RCC 7860 (cell line): ENCODE data around the gene VMAC.
A peak's percentile ranks its signal among the peaks of the same experiment; 100 is the strongest.

Source experiments
- DNase-seq: peaks from one replicate; pipeline ENCODE4 v3.0.0-alpha.2; 2015; ENCODE audit warnings: low spot score
- FAIRE-seq: peaks from 2 replicates; lab custom pipeline; 2012; peaks lifted over from hg19 to GRCh38; lab: Jason Lieb, UNC

VMAC gene

DNA sequence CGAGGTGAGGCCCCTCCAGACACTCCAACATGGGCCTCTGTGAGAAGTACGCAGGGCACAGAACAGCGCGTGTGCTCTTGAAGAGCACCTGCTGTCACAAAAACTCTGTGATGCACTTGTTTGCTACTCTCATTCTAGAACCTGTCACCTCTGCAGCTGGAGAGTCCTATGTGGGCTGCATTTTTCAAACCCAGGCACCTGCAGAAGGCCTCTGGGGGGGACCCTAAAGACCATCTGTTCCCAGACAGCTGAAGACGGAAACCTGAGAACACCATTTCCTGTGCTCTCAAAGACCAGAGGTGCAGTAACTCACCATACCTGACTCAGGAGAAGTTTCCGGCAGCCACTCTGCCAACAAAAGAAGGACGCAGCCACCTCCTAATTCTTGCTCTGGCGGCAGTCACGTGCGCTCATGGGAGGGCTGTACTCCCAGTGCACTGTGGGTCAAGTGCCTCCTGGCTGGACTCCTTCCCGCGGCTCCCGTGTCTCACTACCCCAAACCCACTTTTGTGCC is 45.2 kb downstream of the VMAC start:
- FAIRE-seq (no peak), DNase-seq (no peak)

DNA sequence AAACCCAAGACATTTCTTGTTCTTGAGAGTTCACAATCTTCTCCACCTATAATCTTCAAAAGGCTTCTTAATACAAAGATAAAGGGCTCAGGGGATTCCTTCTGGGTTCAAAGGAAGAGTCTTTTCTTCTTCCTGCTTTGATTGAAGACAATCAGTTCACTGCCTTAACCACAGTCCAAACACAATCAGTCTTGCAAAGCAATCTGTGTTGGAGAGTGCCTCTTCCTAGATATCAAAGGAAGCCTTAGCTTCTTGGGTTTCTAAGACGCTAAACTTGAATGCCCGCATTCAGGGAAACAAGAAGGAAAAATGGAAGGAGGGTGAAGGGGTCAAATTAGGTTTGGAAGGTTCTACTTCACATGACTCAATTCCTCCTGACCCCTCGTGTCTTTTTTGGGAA is 46.1 kb downstream of the VMAC start:
- FAIRE-seq, result no peak

DNA sequence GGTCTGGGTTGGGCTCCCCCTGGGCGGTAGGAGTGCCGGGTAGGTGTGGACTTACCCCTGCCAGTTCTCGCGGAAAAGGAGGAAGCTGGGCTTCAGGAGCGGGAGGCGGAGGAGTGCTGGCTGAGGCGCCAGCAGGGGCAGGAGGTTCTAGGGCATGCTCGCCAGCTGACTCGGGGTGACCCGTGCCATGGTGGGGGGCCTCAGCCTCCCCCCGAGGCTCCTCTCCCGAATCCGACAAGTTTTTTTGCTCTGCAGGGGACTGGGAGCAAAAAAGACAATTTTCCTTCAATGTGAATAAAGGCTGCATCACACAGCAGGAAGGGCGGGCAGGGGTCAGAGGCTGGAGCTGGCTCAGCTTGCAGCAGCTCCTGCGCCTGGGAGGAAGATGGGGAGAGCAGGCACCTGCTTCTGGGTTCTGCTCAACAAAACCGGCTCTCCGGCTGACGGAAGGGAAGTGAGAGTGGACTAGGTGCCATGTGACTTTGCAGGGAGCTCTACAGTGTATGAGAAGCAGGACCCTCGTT is 46.7 kb downstream of the VMAC start:
- FAIRE-seq, result no peak
- no peak for DNase-seq

More for the DNA sequence above, 46.1 kb downstream of the VMAC start:
- DNase-seq, result no peak

DNA sequence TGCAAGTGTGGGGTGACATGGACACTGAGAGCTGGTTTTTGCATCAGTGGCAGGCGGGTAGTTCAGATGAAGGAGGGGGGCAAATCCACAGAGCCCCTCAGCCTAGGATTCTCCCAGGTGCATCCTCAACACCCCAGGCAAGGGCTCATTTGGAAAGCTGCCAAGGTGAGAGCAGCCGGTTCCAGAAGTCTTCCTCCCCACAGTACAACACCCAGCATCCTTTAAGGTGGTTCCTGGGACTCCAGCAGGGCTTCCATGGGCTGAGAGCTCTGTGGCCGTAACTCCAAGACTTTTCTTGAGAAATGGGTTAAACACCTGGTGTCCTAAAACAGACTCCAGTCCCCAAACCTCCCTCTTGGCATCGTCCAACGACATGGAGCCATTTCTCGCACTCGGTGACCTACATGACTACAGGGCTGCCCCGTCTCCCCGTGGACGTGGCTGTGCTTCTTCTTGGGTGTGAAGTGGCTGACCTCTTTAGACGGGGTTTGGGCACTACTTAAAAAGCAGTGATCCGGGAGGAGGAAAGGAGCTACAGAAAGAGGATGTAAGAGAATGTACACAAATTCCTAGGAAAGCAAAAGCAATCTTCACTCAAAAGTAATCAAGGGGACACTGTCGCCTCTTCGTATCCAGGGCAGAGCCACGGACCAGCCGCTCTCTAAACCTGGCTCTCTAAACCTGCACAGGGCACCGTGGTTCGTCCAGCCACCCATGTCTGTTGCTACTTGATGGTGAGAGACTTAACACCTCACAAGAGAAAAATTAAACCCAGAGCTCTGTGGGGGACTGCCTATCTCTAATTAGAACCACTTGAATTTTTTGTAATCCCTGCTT is 47.7 kb downstream of the VMAC start:
- no peak for DNase-seq
- no peak for FAIRE-seq

DNA sequence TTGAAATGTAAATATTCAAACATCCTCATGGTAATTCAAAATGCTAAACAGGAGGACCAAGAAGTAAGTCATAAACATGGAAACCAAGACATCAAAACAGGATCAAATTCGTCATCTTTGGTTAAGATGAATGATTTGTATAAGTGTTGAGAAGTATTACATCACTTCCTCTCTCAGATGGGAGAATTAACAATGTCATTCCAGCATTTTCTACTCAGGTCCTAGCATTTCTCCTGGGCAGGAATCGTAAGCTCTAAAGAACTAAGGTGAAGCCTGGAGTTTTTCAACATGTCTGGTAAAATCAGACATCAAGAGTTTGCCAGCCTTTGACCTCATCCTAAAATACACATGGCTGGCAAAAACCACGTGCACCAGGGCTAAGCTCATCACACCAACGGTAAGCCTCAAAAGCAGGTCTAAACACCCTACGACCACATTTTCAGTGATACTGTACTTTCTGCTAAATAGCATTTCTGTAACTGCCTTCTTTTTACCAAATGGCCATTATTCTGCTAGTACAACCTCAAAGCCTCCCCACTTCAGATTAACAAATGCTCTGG is 48.4 kb downstream of the VMAC start:
- no peak for FAIRE-seq
- DNase-seq, result peak; percentile 17

DNA sequence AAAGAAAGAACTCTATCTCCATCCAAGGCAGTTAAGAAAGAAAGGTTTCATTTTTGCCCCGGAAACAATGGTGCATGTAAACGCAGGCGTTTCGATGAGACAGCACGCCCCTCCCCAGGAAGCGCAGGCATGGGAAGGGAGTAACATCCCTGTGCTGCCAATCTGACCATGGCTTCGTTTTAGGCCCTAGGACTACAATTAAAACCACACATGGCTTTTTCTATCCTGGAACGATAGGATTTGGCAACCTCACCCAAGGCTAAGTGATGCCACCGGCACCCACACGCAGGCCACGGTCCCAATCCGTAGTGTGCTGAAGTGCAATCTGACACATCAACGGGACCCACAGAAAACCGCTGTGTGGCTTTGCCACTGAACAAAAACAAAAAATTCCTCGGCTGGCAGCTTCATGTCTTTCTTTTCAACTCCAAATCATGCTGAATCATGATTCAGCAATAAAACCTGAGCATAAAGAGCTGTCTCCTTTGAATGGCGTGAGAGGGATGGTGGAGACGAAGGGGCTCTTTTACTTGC is 49.1 kb downstream of the VMAC start:
- no peak for DNase-seq
- FAIRE-seq, result no peak

DNA sequence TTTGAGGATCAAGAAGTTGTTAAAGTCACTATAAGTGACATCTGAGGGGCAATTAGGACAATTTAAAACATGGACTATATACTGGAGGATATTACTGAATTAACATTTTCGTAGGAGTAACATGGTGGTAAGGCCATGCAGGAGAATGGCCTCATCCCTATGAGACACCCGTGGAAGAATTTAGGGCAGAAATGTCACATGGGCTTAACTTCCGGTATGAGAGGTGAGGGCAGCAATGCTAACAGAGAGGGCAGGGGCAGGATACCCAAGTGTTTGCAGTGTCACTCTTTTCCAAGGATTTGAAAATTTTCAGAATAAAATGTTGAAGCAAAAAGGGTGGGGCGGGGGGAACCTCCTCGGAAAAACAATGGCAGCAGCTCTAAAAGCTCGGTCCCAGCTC is 49.6 kb downstream of the VMAC start:
- FAIRE-seq, result no peak

DNA sequence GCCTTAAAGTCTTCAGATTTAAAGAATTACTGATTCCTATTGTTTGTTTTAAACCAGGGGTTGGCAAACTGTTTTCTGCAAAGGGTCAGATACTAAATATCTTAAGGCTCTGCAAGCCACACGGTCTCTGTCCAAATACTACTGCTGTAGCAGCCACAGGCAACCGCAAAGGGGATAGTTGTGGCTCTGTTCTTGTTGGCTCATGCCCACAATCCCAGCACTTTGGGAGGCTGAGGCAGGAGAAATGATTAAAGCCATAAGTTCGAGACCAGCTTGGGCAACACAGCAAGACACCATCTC is 50.9 kb downstream of the VMAC start:
- DNase-seq, result no peak
- no peak for FAIRE-seq

More for the DNA sequence above, 49.6 kb downstream of the VMAC start:
- DNase-seq, result no peak

DNA sequence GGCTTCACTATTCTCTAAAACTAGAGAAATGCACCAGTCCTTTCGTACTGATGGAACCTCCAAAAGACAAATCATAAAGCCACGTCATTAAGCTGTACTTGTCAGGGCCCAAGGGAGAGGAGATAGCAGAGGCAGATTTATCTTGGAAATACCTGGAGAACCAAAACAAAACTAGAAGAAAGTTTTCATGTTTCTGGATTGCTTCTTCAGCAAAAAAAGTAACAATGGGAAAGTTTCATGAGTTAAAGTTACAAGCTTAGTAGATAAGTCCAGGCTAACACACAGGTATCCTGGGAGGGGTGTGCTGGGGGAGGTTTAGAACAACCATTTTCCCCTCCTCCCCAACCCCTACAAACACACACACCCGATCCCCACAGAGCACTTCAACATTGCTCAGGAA is 51.7 kb downstream of the VMAC start:
- DNase-seq, result no peak
- no peak for FAIRE-seq

DNA sequence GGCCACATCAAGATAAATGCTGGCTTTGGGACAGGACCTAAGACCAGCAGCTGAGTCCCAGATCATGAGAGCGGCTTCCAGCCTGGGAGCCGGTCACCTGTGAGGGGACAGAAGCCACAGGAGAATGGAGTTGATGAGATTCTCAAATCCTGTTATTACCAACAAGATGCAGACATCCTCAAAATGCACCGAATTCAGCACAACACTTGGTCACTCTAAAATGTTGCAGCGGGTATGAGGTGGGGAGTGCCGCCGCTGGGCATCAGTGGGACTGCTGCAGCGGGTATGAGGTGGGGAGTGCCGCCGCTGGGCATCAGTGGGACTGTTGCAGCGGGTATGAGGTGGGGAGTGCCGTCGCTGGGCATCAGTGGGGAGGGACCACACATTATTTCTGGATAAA is 52.1 kb downstream of the VMAC start:
- no peak for FAIRE-seq
- no peak for DNase-seq

DNA sequence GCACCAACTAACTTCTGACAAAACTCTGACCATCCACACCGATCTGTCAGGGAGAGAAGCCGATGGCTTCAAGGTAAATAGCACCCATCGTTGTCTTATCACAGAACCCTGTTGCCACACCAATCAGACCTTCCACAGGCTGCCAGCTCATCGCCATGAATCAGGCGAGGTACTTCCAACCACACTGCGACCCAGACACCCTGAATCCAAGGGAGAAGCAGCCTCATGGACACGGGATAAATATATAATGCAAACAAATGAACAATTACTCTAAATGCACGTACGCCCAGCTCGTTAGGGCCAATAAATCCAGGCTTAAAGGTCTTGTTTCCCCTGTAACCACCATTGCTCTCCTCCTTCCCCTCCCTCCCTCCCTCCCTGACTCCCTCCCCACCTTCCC is 52.5 kb downstream of the VMAC start:
- FAIRE-seq (no peak), DNase-seq (no peak)

DNA sequence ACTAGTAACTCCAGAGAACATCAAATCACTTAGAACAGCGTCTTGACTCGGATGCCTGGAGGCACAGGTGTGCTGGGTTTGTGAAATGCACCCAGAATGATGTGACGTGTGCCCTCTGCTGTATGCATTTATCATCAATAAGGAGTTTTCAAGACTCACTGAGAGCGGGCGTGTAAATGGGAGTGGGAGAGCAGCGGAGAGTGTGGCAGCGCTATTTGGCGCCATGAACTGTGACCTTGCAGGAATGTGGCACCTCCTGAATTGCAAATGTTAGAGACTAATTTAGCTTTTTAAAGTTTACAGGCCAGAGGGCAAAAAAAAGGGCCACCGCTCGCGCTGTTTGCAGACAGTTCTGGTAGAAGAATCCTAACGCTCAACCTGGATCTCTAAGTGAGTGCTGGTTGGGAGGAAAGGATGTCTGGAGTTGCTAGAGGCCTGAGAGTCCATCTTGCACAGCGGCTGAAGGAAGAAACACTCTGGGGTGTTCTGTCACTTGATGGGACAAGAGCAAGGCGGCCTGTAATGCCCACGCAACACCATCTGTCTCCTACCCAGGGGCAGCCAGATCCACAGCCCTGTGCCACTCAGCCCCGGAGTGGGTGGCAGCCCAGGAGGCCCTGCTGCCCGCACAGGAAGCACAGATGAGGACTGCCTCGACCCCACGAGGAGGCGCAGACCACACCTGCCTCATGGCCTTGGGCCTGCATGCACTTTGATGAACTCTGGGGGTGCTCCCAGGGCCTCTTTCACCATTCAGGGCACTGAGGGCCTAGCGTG is 53.6 kb downstream of the VMAC start:
- DNase-seq (no peak), FAIRE-seq (no peak)

DNA sequence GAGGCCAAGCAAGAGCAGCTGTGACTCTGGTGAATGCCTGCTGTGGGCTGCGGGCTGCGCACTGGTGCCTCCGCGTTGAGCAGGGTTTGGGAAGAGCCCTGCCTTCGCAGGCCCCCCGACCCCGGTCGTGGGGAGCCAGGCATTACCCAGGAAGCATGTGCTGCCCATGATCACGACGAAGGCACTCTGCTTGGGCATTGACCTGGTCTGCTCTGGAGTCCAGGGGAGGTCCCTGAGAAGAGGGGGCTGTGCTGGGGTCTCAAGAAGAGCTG is 54.1 kb downstream of the VMAC start:
- FAIRE-seq (no peak), DNase-seq (no peak)

DNA sequence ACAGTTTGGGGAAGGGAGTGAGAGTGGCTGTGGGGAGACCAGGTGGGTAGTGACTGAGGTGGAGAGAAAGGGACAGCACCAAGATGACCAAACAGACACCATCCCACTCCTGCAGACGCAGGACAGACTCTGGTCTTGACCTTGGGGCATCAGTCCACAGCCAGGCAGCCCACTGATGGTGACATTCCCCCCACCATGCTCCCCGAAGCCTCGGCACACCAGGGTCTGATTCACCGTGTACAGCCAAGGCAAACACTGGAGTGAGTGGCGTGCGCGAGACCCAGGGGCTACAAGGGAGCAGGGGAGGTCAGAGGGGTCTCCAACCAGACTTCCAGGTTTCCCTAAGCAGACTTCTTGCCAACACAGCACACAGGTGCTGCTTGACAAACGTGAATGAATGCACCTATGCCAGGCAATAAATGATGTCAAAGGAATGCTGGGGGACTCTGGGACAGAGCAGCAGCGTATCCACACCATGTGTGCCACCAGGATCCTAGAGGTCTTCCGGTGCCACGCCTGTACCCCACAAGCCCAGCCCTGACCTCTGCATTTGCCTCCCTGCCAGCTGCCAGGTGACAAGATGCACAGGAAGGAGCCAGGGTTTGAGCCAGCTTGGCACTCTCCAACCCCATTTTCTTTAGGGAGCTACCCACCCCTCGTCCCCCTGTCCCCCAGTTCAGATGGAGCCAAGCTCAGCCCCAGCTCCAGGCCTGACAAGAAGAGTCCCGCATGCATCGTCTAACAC is 54.8 kb downstream of the VMAC start:
- FAIRE-seq (no peak), DNase-seq (no peak)
